ENCODE results near the gene MYG1. TPM values are rescaled to one million over a fixed set of nuclear protein-coding genes. Genes with fewer than 3 reads are reported as not detected.

MYG1 gene
- total RNA-seq, 2 donors from 2014 or later, result 23.4 to 49.4 TPM

DNA sequence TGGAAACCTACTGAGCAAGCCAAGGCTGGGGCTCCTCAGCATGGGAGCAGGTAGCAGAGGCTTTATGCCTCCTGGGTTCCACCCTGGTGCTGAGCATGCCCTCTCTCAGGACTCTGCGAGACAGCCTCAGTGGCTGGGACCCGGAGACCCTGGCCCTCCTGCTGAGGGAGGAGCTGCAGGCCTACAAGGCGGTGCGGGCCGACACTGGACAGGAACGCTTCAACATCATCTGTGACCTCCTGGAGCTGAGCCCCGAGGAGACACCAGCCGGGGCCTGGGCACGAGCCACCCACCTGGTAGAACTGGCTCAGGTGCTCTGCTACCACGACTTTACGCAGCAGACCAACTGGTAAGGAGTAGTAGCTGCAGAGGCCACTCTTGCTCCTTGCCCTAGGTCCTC is 23.0 kb upstream of the MYG1 start:
- Histone ChIP-seq H3K4me1 (ENCODE audit: control insufficient read depth in 1 of 2, low read depth in 2 of 2) (no peaks in the 10 kb centered on the region), H3K27me3 (replicated peaks; ENCODE audit: insufficient read depth) (no peaks in the 10 kb centered on the region), H3K36me3 (no peaks in the 10 kb centered on the region), H3K9me3 (no peaks in the 10 kb centered on the region), H3K27ac (no peak overlapping the region), H3K4me3 (no peak overlapping the region)
- no peak for TF ChIP-seq CTCF (IDR thresholded peaks at IDR 0.05)
- no peak for ATAC-seq (ENCODE audit: insufficient number of reproducible peaks, low FRiP score, low read depth)
- DNase-seq (ENCODE audit: low spot score), result no peak

- no peaks in the 10 kb centered on the region for H3K4me1 ChIP-seq (ENCODE audit: control insufficient read depth in 1 of 2, low read depth in 2 of 2)
- DNase-seq (ENCODE audit: low spot score) (no peak), ATAC-seq (ENCODE audit: insufficient number of reproducible peaks, low FRiP score, low read depth) (no peak)
- no peaks in the 10 kb centered on the region for H3K27me3 ChIP-seq (replicated peaks; ENCODE audit: insufficient read depth)
- H3K4me3 ChIP-seq, result no peak overlapping the region
- H3K27ac ChIP-seq, result no peak overlapping the region
- no peak for TF ChIP-seq CTCF (IDR thresholded peaks at IDR 0.05)
- H3K36me3 ChIP-seq, result no peaks in the 10 kb centered on the region
- no peaks in the 10 kb centered on the region for H3K9me3 ChIP-seq
Observed at GRCh38 chr12:53277981-53278380, 21.5 kb upstream of the MYG1 start.

DNA sequence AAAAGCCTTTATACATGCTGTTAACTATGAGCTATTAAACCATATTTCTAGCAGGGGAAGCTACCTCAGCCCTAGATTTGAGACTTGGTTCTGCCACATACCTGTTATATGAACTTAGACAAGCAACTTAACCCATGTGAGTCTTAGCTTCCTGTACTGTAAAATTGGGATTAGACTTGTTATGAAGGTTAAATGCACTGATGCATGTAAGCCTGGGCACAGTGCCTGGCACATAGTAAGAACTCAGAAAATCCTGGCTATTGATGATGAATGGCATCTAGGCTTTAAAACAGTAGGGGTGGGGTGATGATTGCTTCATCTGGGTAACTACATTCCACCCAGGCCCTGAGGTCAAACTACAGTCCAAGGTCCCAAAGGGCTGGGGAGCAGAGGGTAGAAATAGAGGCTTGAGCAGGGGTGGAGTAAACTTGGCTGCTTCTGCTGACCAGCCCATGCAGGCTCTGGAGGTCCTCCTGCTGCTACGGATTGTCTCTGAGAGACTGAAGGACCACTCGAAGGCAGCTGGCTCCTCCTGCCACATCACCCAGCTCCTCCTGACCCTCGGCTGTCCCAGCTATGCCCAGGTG is 20.1 kb upstream of the MYG1 start:
- no peak for ATAC-seq (ENCODE audit: insufficient number of reproducible peaks, low FRiP score, low read depth)
- H3K27me3 ChIP-seq (replicated peaks; ENCODE audit: insufficient read depth), result no peaks in the 10 kb centered on the region
- no peak overlapping the region for H3K4me3 ChIP-seq
- DNase-seq (ENCODE audit: low spot score), result no peak
- H3K36me3 ChIP-seq, result no peaks in the 10 kb centered on the region
- H3K27ac ChIP-seq, result no peak overlapping the region
- no peaks in the 10 kb centered on the region for H3K9me3 ChIP-seq
- TF ChIP-seq CTCF (IDR thresholded peaks at IDR 0.05), result no peak
- H3K4me1 ChIP-seq (ENCODE audit: control insufficient read depth in 1 of 2, low read depth in 2 of 2), result no peaks in the 10 kb centered on the region

DNA sequence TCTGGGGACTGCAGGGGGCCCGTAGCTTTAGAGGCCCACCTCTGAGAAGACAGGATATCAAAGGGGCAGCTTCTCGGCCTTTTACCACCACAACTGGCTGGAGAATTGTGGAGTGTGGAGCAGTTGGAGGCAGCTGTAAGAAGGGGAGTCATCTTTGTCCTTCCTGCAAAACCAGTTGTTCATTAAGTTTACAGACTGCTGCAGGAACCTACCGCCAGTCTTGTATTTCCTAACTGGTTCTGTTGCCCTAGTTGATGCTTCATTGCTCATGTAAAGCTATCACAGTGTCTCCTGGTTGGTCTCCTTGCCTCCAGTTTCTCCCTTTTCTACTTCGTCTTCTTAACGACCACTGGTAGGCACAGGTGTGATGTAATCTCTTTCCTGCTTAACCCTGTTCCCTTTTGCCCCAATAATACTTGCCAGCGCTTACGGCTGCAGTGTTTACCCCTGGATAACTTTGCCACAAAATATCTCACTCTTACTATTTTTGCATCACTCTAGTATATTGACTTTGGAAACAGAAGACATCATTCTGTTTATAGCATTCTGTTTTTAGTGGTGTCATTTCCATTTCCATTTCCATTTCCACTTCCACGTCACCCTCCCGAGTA is 19.5 kb upstream of the MYG1 start:
- TF ChIP-seq CTCF (IDR thresholded peaks at IDR 0.05), result no peak

DNA sequence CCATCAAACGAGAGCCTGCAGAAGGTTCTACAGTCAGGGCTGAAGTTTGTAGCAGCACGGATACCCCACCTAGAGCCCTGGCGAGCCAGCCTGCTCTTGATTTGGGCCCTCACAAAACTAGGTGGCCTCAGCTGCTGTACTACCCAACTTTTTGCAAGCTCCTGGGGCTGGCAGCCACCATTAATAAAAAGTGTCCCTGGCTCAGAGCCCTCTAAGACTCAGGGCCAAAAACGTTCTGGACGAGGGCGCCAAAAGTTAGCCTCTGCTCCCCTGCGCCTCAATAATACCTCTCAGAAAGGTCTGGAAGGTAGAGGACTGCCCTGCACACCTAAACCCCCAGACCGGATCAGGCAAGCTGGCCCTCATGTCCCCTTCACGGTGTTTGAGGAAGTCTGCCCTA is 13.0 kb upstream of the MYG1 start:
- no peak for ATAC-seq (ENCODE audit: insufficient number of reproducible peaks, low FRiP score, low read depth)
- Histone ChIP-seq H3K27me3 (replicated peaks; ENCODE audit: insufficient read depth) (no peaks in the 10 kb centered on the region), H3K4me3 (no peak overlapping the region), H3K9me3 (no peaks in the 10 kb centered on the region), H3K27ac (no peak overlapping the region), H3K36me3 (no peaks in the 10 kb centered on the region), H3K4me1 (ENCODE audit: control insufficient read depth in 1 of 2, low read depth in 2 of 2) (peaks cover 0 to 9% of the 10 kb centered on the region in 2 donors)
- no peak for TF ChIP-seq CTCF (IDR thresholded peaks at IDR 0.05)
- DNase-seq (ENCODE audit: low spot score), result no peak

More for the DNA sequence above, 19.5 kb upstream of the MYG1 start:
- ATAC-seq (ENCODE audit: insufficient number of reproducible peaks, low FRiP score, low read depth) (no peak), DNase-seq (ENCODE audit: low spot score) (no peak)
- no peak overlapping the region for H3K27ac ChIP-seq
- no peak overlapping the region for H3K4me3 ChIP-seq
- no peaks in the 10 kb centered on the region for H3K4me1 ChIP-seq (ENCODE audit: control insufficient read depth in 1 of 2, low read depth in 2 of 2)
- no peaks in the 10 kb centered on the region for H3K36me3 ChIP-seq
- no peaks in the 10 kb centered on the region for H3K27me3 ChIP-seq (replicated peaks; ENCODE audit: insufficient read depth)
- no peaks in the 10 kb centered on the region for H3K9me3 ChIP-seq

Measured in thoracic aorta (tissue), 2 donors.